CD4-positive, alpha-beta T cell treated with Interleukin-15 for 1 hour (primary cell): Measurements from ENCODE around the gene ART5.
"Not testable (repeated sequence)": the region's sequence is repeated elsewhere in the genome, so short reads cannot be mapped to it uniquely, and the experiment has no call there.

Source experiments
- DNase-seq: peaks from one replicate; pipeline ENCODE4 v3.0.0-alpha.2; 2020

Gene ART5

GRCh38 chr11:3657331-3657730 lies 15.5 kb upstream of the ART5 start:
- not testable (repeated sequence) for DNase-seq

GRCh38 chr11:3655547-3655946 lies 13.8 kb upstream of the ART5 start:
- no peak for DNase-seq

GRCh38 chr11:3652514-3652913 lies 10.7 kb upstream of the ART5 start:
- DNase-seq = not testable (repeated sequence)

GRCh38 chr11:3649374-3649773 lies 7.6 kb upstream of the ART5 start:
- not testable (repeated sequence) for DNase-seq

- DNase-seq = not testable (repeated sequence)
Measured at GRCh38 chr11:3648843-3649242, 7.1 kb upstream of the ART5 start.

- DNase-seq = peak; percentile 3
Measured at GRCh38 chr11:3645552-3645951, 3.8 kb upstream of the ART5 start.

GRCh38 chr11:3644817-3645235 lies 3.0 kb upstream of the ART5 start, which contains the start of gene ART1:
TSS of gene ART1 (plus strand) at chr11:3645128. CDS start at chr11:3659214, 14,086 bp downstream.
- DNase-seq = no peak

GRCh38 chr11:3643102-3643546 lies 1.3 kb upstream of the ART5 start:
- DNase-seq = not testable (repeated sequence)

GRCh38 chr11:3642071-3642951 lies 519 bp upstream of the ART5 start:
- DNase-seq = peak; percentile 85

GRCh38 chr11:3641191-3641590 lies 601 bp downstream of the ART5 start:
- DNase-seq = no peak

GRCh38 chr11:3639841-3640240 lies 2.0 kb downstream of the ART5 start:
- no peak for DNase-seq

GRCh38 chr11:3638513-3638912 lies 3.3 kb downstream of the ART5 start:
- DNase-seq = no peak

GRCh38 chr11:3637201-3637600 lies 4.6 kb downstream of the ART5 start:
- no peak for DNase-seq

GRCh38 chr11:3635641-3636375 lies 6.0 kb downstream of the ART5 start:
- peak; percentile 11 for DNase-seq

GRCh38 chr11:3632070-3632660 lies 9.6 kb downstream of the ART5 start:
- no peak for DNase-seq

GRCh38 chr11:3631331-3631730 lies 10.5 kb downstream of the ART5 start:
- no peak for DNase-seq

- DNase-seq = no peak
Measured at GRCh38 chr11:3627291-3627690, 14.5 kb downstream of the ART5 start.

GRCh38 chr11:3626250-3626960 lies 15.4 kb downstream of the ART5 start:
- DNase-seq = peak; percentile 26

GRCh38 chr11:3623767-3624458 lies 17.9 kb downstream of the ART5 start:
- DNase-seq = no peak

- no peak for DNase-seq
Measured at GRCh38 chr11:3623121-3623520, 18.7 kb downstream of the ART5 start.

GRCh38 chr11:3622521-3622920 lies 19.3 kb downstream of the ART5 start:
- DNase-seq = no peak

- DNase-seq = no peak
Measured at GRCh38 chr11:3617990-3618389, 23.8 kb downstream of the ART5 start.
